ENCODE data around the gene CFAP221.

- TF ChIP-seq CTCF (IDR thresholded peaks at IDR 0.05), result no peak
- no peak for TF ChIP-seq EP300 (IDR thresholded peaks at IDR 0.05)
- no peak for TF ChIP-seq POLR2AphosphoS5 (IDR thresholded peaks at IDR 0.05)
- TF ChIP-seq POLR2A (IDR thresholded peaks at IDR 0.05), result no peak
These were observed 149.7 kb downstream of the CFAP221 start for GRCh38 chr2:119693967-119694366.

All from sigmoid colon (tissue), 4 donors.